Measurements from ENCODE around the gene MIPOL1. TPM values are rescaled to one million over a fixed set of nuclear protein-coding genes. Genes with fewer than 3 reads are reported as not detected.

Gene MIPOL1
- total and polyA plus RNA-seq, 10 donors = 0.50 to 15.5 (median 7.3) TPM

GRCh38 chr14:37497422-37497821 lies 299.7 kb downstream of the MIPOL1 start:
- Histone ChIP-seq H3K27me3 (replicated peaks in 1 of 7) (no peaks in the 10 kb centered on the region), H3K4me3 (no peak overlapping the region), H3K9me3 (no peaks in the 10 kb centered on the region), H3K27ac (no peak overlapping the region), H3K4me1 (no peaks in the 10 kb centered on the region), H3K36me3 (peaks cover 0 to 3% (median 0%) of the 10 kb centered on the region in 6 donors)
- DNase-seq = no peak
- TF ChIP-seq POLR2AphosphoS5 (IDR thresholded peaks at IDR 0.05) (no peak), CTCF (IDR thresholded peaks at IDR 0.05 in 8 of 11, conservative IDR thresholded peaks at IDR 0.05 in 3 of 11) (no peak), POLR2A (IDR thresholded peaks at IDR 0.05) (no peak)
- WGBS, 5 donors = 75 to 89% (median 82%) methylated on average over 2 of the region's 2 CpGs
- intact Hi-C loops (cut with DNase I; ENCODE audit: low total_unique reads) = no loop called here

GRCh38 chr14:37501877-37502276 lies 304.1 kb downstream of the MIPOL1 start:
- DNase-seq = no peak
- Histone ChIP-seq H3K4me3 (no peak overlapping the region), H3K36me3 (peaks cover 0 to 3% (median 0%) of the 10 kb centered on the region in 6 donors), H3K4me1 (no peaks in the 10 kb centered on the region), H3K27ac (no peak overlapping the region), H3K27me3 (replicated peaks in 1 of 7) (no peaks in the 10 kb centered on the region), H3K9me3 (peaks cover 0 to 5% (median 2%) of the 10 kb centered on the region in 8 donors)
- TF ChIP-seq POLR2A (IDR thresholded peaks at IDR 0.05) (no peak), POLR2AphosphoS5 (IDR thresholded peaks at IDR 0.05) (no peak), CTCF (IDR thresholded peaks at IDR 0.05 in 8 of 11, conservative IDR thresholded peaks at IDR 0.05 in 3 of 11) (no peak)
- 75 to 100% (median 87%) methylated on average over 2 to 5 of the region's 5 CpGs for WGBS, 5 donors
- intact Hi-C loops (cut with DNase I; ENCODE audit: low total_unique reads) = no loop called here

GRCh38 chr14:37508503-37508902 lies 310.8 kb downstream of the MIPOL1 start:
- TF ChIP-seq POLR2AphosphoS5 (IDR thresholded peaks at IDR 0.05) (no peak), POLR2A (IDR thresholded peaks at IDR 0.05) (no peak), CTCF (IDR thresholded peaks at IDR 0.05 in 8 of 11, conservative IDR thresholded peaks at IDR 0.05 in 3 of 11) (no peak)
- no peaks in the 10 kb centered on the region for H3K4me1 ChIP-seq
- WGBS, 5 donors = 83 to 92% (median 91%) methylated on average over 3 of the region's 3 CpGs
- no peaks in the 10 kb centered on the region for H3K27me3 ChIP-seq (replicated peaks in 1 of 7)
- peaks cover 0 to 9% (median 5%) of the 10 kb centered on the region in 8 donors for H3K9me3 ChIP-seq
- DNase-seq = no peak
- intact Hi-C loops (cut with DNase I; ENCODE audit: low total_unique reads) = no loop called here
- no peak overlapping the region for H3K27ac ChIP-seq
- H3K36me3 ChIP-seq = no peaks in the 10 kb centered on the region
- H3K4me3 ChIP-seq = no peak overlapping the region

GRCh38 chr14:37512173-37512572 lies 314.4 kb downstream of the MIPOL1 start:
- Histone ChIP-seq H3K27me3 (replicated peaks in 1 of 7) (no peaks in the 10 kb centered on the region), H3K4me3 (no peak overlapping the region), H3K27ac (no peak overlapping the region), H3K9me3 (peaks cover 0 to 4% (median 0%) of the 10 kb centered on the region in 8 donors), H3K4me1 (no peaks in the 10 kb centered on the region), H3K36me3 (no peaks in the 10 kb centered on the region)
- intact Hi-C loops (cut with DNase I; ENCODE audit: low total_unique reads) = no loop called here
- TF ChIP-seq POLR2AphosphoS5 (IDR thresholded peaks at IDR 0.05) = no peak
- no peak for TF ChIP-seq CTCF (IDR thresholded peaks at IDR 0.05 in 8 of 11, conservative IDR thresholded peaks at IDR 0.05 in 3 of 11)
- TF ChIP-seq POLR2A (IDR thresholded peaks at IDR 0.05) = no peak
- no peak for DNase-seq
- whole genome bisulfite sequencing, 5 donors = 71 to 89% (median 85%) methylated on average over 3 of the region's 3 CpGs
